Prostate gland (tissue), 2 donors: ENCODE results near the gene ASCL1.

ENCODE experiments used
- POLR2A ChIP-seq: fragments of 450-650 bp; IDR thresholded peaks from one replicate; pipeline ENCODE4 v1.6.1; 2016; ENCODE audit warnings: antibody characterized with exemption, mild to moderate bottlenecking
- POLR2AphosphoS5 ChIP-seq: sonication (generic); formaldehyde crosslinking; IDR thresholded peaks from one replicate; pipeline ENCODE4 v1.6.1; 2017; ENCODE audit warnings: antibody characterized with exemption
- TF ChIP-seq, protein P1 (sequence below), 4 experiments: fragments of 200-600 bp in 2 of 4; fragments of 450-650 bp in 2 of 4; sonication (generic) in 2 of 4; IDR thresholded peaks; 1 replicate in 3 of 4; 2 replicates in 1 of 4; pipeline ENCODE4 v1.5.1; 2016 to 2019; ENCODE audit warnings: antibody characterized with exemption in 4 of 4, mild to moderate bottlenecking in 2 of 4, moderate library complexity in 2 of 4

DNA sequence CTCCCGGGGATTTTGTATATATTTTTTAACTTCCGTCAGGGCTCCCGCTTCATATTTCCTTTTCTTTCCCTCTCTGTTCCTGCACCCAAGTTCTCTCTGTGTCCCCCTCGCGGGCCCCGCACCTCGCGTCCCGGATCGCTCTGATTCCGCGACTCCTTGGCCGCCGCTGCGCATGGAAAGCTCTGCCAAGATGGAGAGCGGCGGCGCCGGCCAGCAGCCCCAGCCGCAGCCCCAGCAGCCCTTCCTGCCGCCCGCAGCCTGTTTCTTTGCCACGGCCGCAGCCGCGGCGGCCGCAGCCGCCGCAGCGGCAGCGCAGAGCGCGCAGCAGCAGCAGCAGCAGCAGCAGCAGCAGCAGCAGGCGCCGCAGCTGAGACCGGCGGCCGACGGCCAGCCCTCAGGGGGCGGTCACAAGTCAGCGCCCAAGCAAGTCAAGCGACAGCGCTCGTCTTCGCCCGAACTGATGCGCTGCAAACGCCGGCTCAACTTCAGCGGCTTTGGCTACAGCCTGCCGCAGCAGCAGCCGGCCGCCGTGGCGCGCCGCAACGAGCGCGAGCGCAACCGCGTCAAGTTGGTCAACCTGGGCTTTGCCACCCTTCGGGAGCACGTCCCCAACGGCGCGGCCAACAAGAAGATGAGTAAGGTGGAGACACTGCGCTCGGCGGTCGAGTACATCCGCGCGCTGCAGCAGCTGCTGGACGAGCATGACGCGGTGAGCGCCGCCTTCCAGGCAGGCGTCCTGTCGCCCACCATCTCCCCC lies 777 bp downstream of the ASCL1 start:
- TF ChIP-seq, protein P1, sequence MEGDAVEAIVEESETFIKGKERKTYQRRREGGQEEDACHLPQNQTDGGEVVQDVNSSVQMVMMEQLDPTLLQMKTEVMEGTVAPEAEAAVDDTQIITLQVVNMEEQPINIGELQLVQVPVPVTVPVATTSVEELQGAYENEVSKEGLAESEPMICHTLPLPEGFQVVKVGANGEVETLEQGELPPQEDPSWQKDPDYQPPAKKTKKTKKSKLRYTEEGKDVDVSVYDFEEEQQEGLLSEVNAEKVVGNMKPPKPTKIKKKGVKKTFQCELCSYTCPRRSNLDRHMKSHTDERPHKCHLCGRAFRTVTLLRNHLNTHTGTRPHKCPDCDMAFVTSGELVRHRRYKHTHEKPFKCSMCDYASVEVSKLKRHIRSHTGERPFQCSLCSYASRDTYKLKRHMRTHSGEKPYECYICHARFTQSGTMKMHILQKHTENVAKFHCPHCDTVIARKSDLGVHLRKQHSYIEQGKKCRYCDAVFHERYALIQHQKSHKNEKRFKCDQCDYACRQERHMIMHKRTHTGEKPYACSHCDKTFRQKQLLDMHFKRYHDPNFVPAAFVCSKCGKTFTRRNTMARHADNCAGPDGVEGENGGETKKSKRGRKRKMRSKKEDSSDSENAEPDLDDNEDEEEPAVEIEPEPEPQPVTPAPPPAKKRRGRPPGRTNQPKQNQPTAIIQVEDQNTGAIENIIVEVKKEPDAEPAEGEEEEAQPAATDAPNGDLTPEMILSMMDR (IDR thresholded peaks at IDR 0.05) = no peak
- TF ChIP-seq POLR2AphosphoS5 (no peak), POLR2A (no peak)
